GM23248 (cell line): ENCODE data around the gene ZNF107. TPM values are rescaled to one million over a fixed set of nuclear protein-coding genes. Genes with fewer than 3 reads are reported as not detected.

ENCODE experiments used
- DNase-seq: peaks from one replicate; pipeline ENCODE4 v3.0.0-alpha.2; 2015
- H2AFZ ChIP-seq: fragments of 200-600 bp; sonication (generic); 2 replicates; pipeline ENCODE4 v1.6.1; 2016; ENCODE audit warnings: antibody characterized with exemption
- H3F3A ChIP-seq: fragments of 200-600 bp; sonication (generic); 2 replicates; pipeline ENCODE4 v1.6.1; 2016; ENCODE audit warnings: mild to moderate bottlenecking, antibody characterized with exemption, mixed run types; ENCODE audit not compliant: insufficient read depth
- H3K27ac ChIP-seq: fragments of 200-600 bp; sonication (generic); 2 replicates; pipeline ENCODE4 v1.5.1; 2016; ENCODE audit warnings: mild to moderate bottlenecking
- H3K27me3 ChIP-seq: fragments of 200-600 bp; sonication (generic); replicated peaks from 2 replicates; pipeline ENCODE4 v1.6.1; 2016; ENCODE audit warnings: mild to moderate bottlenecking; ENCODE audit not compliant: insufficient read depth
- H3K36me3 ChIP-seq: fragments of 200-600 bp; sonication (generic); 2 replicates; pipeline ENCODE4 v1.6.1; 2016; ENCODE audit warnings: low read depth, mild to moderate bottlenecking
- H3K4me1 ChIP-seq: fragments of 200-600 bp; sonication (generic); 2 replicates; pipeline ENCODE4 v1.6.1; 2016; ENCODE audit warnings: mild to moderate bottlenecking; ENCODE audit not compliant: insufficient read depth
- H3K4me2 ChIP-seq: fragments of 200-600 bp; sonication (generic); one replicate; pipeline ENCODE4 v1.6.1; 2016; ENCODE audit warnings: mild to moderate bottlenecking; ENCODE audit not compliant: unreplicated experiment
- H3K4me3 ChIP-seq: fragments of 200-600 bp; sonication (generic); 2 replicates; pipeline ENCODE4 v1.5.1; 2016; ENCODE audit warnings: mild to moderate bottlenecking
- H3K79me2 ChIP-seq: fragments of 200-600 bp; sonication (generic); 2 replicates; pipeline ENCODE4 v1.6.1; 2016; ENCODE audit warnings: mild to moderate bottlenecking; ENCODE audit not compliant: insufficient read depth
- H3K9ac ChIP-seq: fragments of 200-600 bp; sonication (generic); 2 replicates; pipeline ENCODE4 v1.6.1; 2016; ENCODE audit warnings: mild to moderate bottlenecking
- H3K9me2 ChIP-seq: fragments of 200-600 bp; sonication (generic); 2 replicates; pipeline ENCODE4 v1.6.1; 2016; ENCODE audit warnings: mixed run types, mild to moderate bottlenecking, moderate library complexity; ENCODE audit not compliant: insufficient read depth
- H3K9me3 ChIP-seq: fragments of 200-600 bp; sonication (generic); one replicate; pipeline ENCODE4 v1.6.1; 2017; ENCODE audit warnings: low read depth
- H4K20me1 ChIP-seq: fragments of 200-600 bp; sonication (generic); 2 replicates; pipeline ENCODE4 v1.6.0; 2016; ENCODE audit not compliant: insufficient read depth
- EZH2 ChIP-seq: fragments of 200-600 bp; sonication (generic); IDR thresholded peaks from 2 replicates; pipeline ENCODE4 v1.6.1; 2018; ENCODE audit warnings: antibody characterized with exemption, mild to moderate bottlenecking; ENCODE audit not compliant: insufficient read depth, poor library complexity, severe bottlenecking
- EZH2phosphoT487 ChIP-seq: fragments of 200-600 bp; sonication (generic); IDR thresholded peaks from 2 replicates; pipeline ENCODE4 v1.6.1; 2018; ENCODE audit warnings: antibody characterized with exemption, moderate library complexity, mild to moderate bottlenecking, low read depth; ENCODE audit not compliant: insufficient read depth
- WGBS, 2 experiments: methylation state at CpG; one replicate each; pipeline ENCODE4 v1.1.6; 2015 to 2017; ENCODE audit warnings: low lambda C conversion rate in 2 of 2, low coverage in 1 of 2; ENCODE audit errors: missing lambda C conversion rate in 2 of 2; 5-methylcytosine and 5-hydroxymethylcytosine counted together
- in situ Hi-C: fragments of 300-500 bp; cut with MboI; formaldehyde crosslinking; loops from 2 replicates; pipeline ENCODE4 v1.15.0; 2020
- microRNA-seq: library from miRNA; unstranded; fragments of <30 nt; microRNA quantifications from one replicate; pipeline ENCODE4, GENCODE V29; 2016; ENCODE audit warnings: borderline number of aligned reads
- polyA plus RNA-seq: library from polyadenylated mRNA; unstranded; fragments of >200 nt; fragmentation: Nextera tagmentation; extraction: Ambion mirVana; gene quantifications from 2 replicates; pipeline ENCODE4 v1.2.1, GENCODE V29; 2016
- small RNA-seq: library from RNA; depleted of rRNA; stranded (forward); fragments of <200 nt; gene quantifications from one replicate; pipeline ENCODE3, GENCODE V24; 2014; ENCODE audit warnings: low read depth, low replicate concordance
- total RNA-seq: library from RNA; depleted of rRNA; stranded (reverse); fragments of >200 nt; shearing (Covaris generic); gene quantifications from 2 replicates; pipeline ENCODE4 v1.2.3, GENCODE V29; 2014; rRNA removed

ZNF107 gene
- total and polyA plus RNA-seq, 2 experiments from 2014 or later, result 2.5 to 3.2 TPM

- H3K36me3 ChIP-seq, result no peaks in the 10 kb centered on the region
- 42 to 48% methylated on average over 4 of the region's 4 CpGs for WGBS, 2 experiments
- in situ Hi-C loops, result no loop called here
- H3K4me3 ChIP-seq, result no peak overlapping the region
- DNase-seq, result no peak
- H3K4me2 ChIP-seq, result no peak overlapping the region
- H3K9ac ChIP-seq, result no peak overlapping the region
- no peaks in the 10 kb centered on the region for H3K79me2 ChIP-seq
- TF ChIP-seq EZH2, result no peak
- no peak for TF ChIP-seq EZH2phosphoT487
- no peak overlapping the region for H3K27ac ChIP-seq
- H3K27me3 ChIP-seq, result no peaks in the 10 kb centered on the region
- H4K20me1 ChIP-seq, result no peaks in the 10 kb centered on the region
- no peaks in the 10 kb centered on the region for H3K9me3 ChIP-seq
- no peaks in the 10 kb centered on the region for H3K4me1 ChIP-seq
- H3F3A ChIP-seq, result no peaks in the 10 kb centered on the region
- H2AFZ ChIP-seq, result no peak overlapping the region
- no peaks in the 10 kb centered on the region for H3K9me2 ChIP-seq
Measured at GRCh38 chr7:64744680-64745079, 78.7 kb downstream of the ZNF107 start.

- no peaks in the 10 kb centered on the region for H3K4me1 ChIP-seq
- no peaks in the 10 kb centered on the region for H3K9me2 ChIP-seq
- DNase-seq, result no peak
- no peaks in the 10 kb centered on the region for H3K27me3 ChIP-seq
- H3K36me3 ChIP-seq, result no peaks in the 10 kb centered on the region
- H3K4me2 ChIP-seq, result no peak overlapping the region
- in situ Hi-C loops, result no loop called here
- H3K79me2 ChIP-seq, result no peaks in the 10 kb centered on the region
- H3K4me3 ChIP-seq, result no peak overlapping the region
- no peak overlapping the region for H3K27ac ChIP-seq
- TF ChIP-seq EZH2, result no peak
- TF ChIP-seq EZH2phosphoT487, result no peak
- no peak overlapping the region for H3K9ac ChIP-seq
- no peaks in the 10 kb centered on the region for H4K20me1 ChIP-seq
- H3F3A ChIP-seq, result no peaks in the 10 kb centered on the region
- H2AFZ ChIP-seq, result no peak overlapping the region
- H3K9me3 ChIP-seq, result no peaks in the 10 kb centered on the region
Measured at GRCh38 chr7:64747802-64748201, 81.9 kb downstream of the ZNF107 start.

GRCh38 chr7:64753032-64753431 lies 87.1 kb downstream of the ZNF107 start:
- 12 to 14% methylated on average over 2 of the region's 2 CpGs for WGBS, 2 experiments
- Histone ChIP-seq H3K9me3 (no peaks in the 10 kb centered on the region), H3F3A (no peaks in the 10 kb centered on the region), H3K36me3 (no peaks in the 10 kb centered on the region), H3K27ac (no peak overlapping the region), H4K20me1 (no peaks in the 10 kb centered on the region), H2AFZ (no peak overlapping the region), H3K9me2 (no peaks in the 10 kb centered on the region), H3K4me2 (no peak overlapping the region), H3K79me2 (no peaks in the 10 kb centered on the region), H3K4me3 (no peak overlapping the region), H3K4me1 (no peaks in the 10 kb centered on the region), H3K9ac (no peak overlapping the region), H3K27me3 (no peaks in the 10 kb centered on the region)
- TF ChIP-seq EZH2phosphoT487, result no peak
- TF ChIP-seq EZH2, result no peak
- in situ Hi-C loops, result no loop called here
- DNase-seq, result no peak

GRCh38 chr7:64755865-64756264 lies 89.9 kb downstream of the ZNF107 start:
- no peak overlapping the region for H3K9ac ChIP-seq
- H3K4me1 ChIP-seq, result no peaks in the 10 kb centered on the region
- no peak overlapping the region for H2AFZ ChIP-seq
- no peaks in the 10 kb centered on the region for H4K20me1 ChIP-seq
- no peaks in the 10 kb centered on the region for H3F3A ChIP-seq
- H3K9me3 ChIP-seq, result no peaks in the 10 kb centered on the region
- no peaks in the 10 kb centered on the region for H3K36me3 ChIP-seq
- H3K79me2 ChIP-seq, result no peaks in the 10 kb centered on the region
- H3K27ac ChIP-seq, result no peak overlapping the region
- H3K9me2 ChIP-seq, result no peaks in the 10 kb centered on the region
- H3K4me2 ChIP-seq, result no peak overlapping the region
- DNase-seq, result no peak
- H3K27me3 ChIP-seq, result no peaks in the 10 kb centered on the region
- WGBS, 2 experiments, result 33 to 34% methylated on average over 3 of the region's 3 CpGs
- no peak for TF ChIP-seq EZH2
- TF ChIP-seq EZH2phosphoT487, result no peak
- in situ Hi-C loops, result no loop called here
- H3K4me3 ChIP-seq, result no peak overlapping the region

GRCh38 chr7:64758151-64758550 lies 92.2 kb downstream of the ZNF107 start:
- Histone ChIP-seq H4K20me1 (no peaks in the 10 kb centered on the region), H3F3A (no peaks in the 10 kb centered on the region), H3K9ac (no peak overlapping the region), H3K27ac (no peak overlapping the region), H3K4me2 (no peak overlapping the region), H3K36me3 (no peaks in the 10 kb centered on the region), H2AFZ (no peak overlapping the region), H3K9me3 (no peaks in the 10 kb centered on the region), H3K4me3 (no peak overlapping the region), H3K27me3 (no peaks in the 10 kb centered on the region), H3K4me1 (no peaks in the 10 kb centered on the region), H3K79me2 (no peaks in the 10 kb centered on the region), H3K9me2 (no peaks in the 10 kb centered on the region)
- 28 to 39% methylated on average over 3 of the region's 3 CpGs for WGBS, 2 experiments
- in situ Hi-C loops, result no loop called here
- DNase-seq, result no peak
- TF ChIP-seq EZH2 (no peak), EZH2phosphoT487 (no peak)

Small RNA genes lying within 50 kb of the gene (microRNA-seq; reads per million reads assigned to microRNA genes)
- gene MIR6839, result not detected

Small RNA genes lying within 50 kb of the gene (small RNA-seq; reads per million reads assigned to genes)
- gene MIR6839, result not detected

Other genes starting within 250 kb of the ZNF107 start
- gene ZNF680, start 103.1 kb upstream of the ZNF107 start, total RNA-seq, result 6.6 and 8.7 TPM in 2 replicates
- 3.6 and 5.0 TPM in 2 replicates for gene ZNF680, start 103.1 kb upstream of the ZNF107 start, polyA plus RNA-seq
- 5.6 and 7.6 TPM in 2 replicates for gene ZNF138, start 128.3 kb downstream of the ZNF107 start, total RNA-seq
- 3.1 and 3.4 TPM in 2 replicates for gene ZNF138, start 128.3 kb downstream of the ZNF107 start, polyA plus RNA-seq
- gene ZNF273, start 237.1 kb downstream of the ZNF107 start, total RNA-seq, result 4.8 and 8.3 TPM in 2 replicates
- 2.1 and 4.1 TPM in 2 replicates for gene ZNF273, start 237.1 kb downstream of the ZNF107 start, polyA plus RNA-seq